C4-2B (cell line): ENCODE data around the gene SPNS2.

Experiments
- ZFX ChIP-seq: fragments of 450-650 bp; IDR thresholded peaks from 2 replicates; pipeline ENCODE4 v1.6.1; 2017
- TF ChIP-seq, protein P1 (sequence below): fragments of 450-650 bp; conservative IDR thresholded peaks from 2 replicates; pipeline ENCODE4 v1.5.1; 2017; ENCODE audit warnings: mild to moderate bottlenecking

DNA sequence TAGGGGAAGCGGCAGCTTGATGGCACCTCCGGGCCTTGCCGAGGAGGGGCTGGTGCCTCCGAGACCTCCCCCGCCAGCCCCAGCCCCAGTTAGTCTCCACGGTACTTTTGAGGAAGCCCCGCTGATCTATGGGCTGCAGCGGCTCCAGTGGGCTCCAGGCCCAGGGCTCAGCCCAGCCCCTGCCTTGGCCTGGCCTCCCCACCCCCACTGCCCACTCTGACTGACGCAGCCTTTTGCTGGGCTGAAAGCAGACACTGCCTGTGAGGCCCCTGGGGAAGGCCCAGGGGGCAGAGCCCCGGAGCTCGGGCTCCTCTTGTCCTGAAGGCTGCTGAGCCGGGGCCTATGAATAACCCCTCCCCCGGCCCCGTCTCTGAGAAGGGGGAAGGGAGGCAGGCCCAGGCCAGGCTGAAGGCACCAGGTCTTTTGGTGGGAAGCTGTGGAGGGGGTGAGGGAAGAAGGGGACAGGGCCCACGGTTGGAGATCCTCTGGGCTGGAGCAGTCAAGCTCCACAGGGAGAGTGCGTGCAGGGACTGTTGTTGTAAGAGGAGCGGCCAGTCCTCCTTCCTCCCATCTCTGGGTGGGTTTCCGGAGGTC, 78.1 kb downstream of the SPNS2 start:
- TF ChIP-seq, protein P1, sequence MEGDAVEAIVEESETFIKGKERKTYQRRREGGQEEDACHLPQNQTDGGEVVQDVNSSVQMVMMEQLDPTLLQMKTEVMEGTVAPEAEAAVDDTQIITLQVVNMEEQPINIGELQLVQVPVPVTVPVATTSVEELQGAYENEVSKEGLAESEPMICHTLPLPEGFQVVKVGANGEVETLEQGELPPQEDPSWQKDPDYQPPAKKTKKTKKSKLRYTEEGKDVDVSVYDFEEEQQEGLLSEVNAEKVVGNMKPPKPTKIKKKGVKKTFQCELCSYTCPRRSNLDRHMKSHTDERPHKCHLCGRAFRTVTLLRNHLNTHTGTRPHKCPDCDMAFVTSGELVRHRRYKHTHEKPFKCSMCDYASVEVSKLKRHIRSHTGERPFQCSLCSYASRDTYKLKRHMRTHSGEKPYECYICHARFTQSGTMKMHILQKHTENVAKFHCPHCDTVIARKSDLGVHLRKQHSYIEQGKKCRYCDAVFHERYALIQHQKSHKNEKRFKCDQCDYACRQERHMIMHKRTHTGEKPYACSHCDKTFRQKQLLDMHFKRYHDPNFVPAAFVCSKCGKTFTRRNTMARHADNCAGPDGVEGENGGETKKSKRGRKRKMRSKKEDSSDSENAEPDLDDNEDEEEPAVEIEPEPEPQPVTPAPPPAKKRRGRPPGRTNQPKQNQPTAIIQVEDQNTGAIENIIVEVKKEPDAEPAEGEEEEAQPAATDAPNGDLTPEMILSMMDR: no peak
- TF ChIP-seq ZFX: no peak
